Ovary (tissue), 3 donors: ENCODE measurements around the gene GABRB1.

Experiments
- CTCF ChIP-seq, 3 donors: fragments of 450-650 bp in 2 of 3; fragments of 200-600 bp in 1 of 3; IDR thresholded peaks; one replicate each; pipeline versions ENCODE4 v1.5.1 to v1.8.0; 2016 to 2022; ENCODE audit warnings: antibody characterized with exemption in 3 of 3, mild to moderate bottlenecking in 1 of 3
- EP300 ChIP-seq: sonication (generic); formaldehyde crosslinking; IDR thresholded peaks from one replicate; pipeline ENCODE4 v1.6.1; 2017; ENCODE audit warnings: antibody characterized with exemption
- POLR2A ChIP-seq: fragments of 450-650 bp; IDR thresholded peaks from one replicate; pipeline ENCODE4 v1.6.1; 2017; ENCODE audit warnings: antibody characterized with exemption, mild to moderate bottlenecking, moderate library complexity
- donor health status: DM: no; HTN: no; CAD: no.

GRCh38 chr4:47309165-47309564 lies 277.8 kb downstream of the GABRB1 start:
- TF ChIP-seq EP300 (no peak), CTCF (IDR thresholded peaks at IDR 0.05) (no peak), POLR2A (no peak)
